Stimulated activated CD8-positive, alpha-beta memory T cell treated with anti-CD3 and anti-CD28 coated beads, Interleukin-15, amount 100 ng/mL, for 1 hour (primary cell): Measurements from ENCODE around the gene TAL2.

ENCODE experiments used
- DNase-seq: peaks from one replicate; pipeline ENCODE4 v3.0.0-alpha.2; 2020; ENCODE audit warnings: low read depth

TAL2 gene

GRCh38 chr9:105662184-105663104 lies at the start of gene TAL2:
Gene TAL2 (plus strand): TSS chr9:105662457. CDS start chr9:105662497, 40 bp downstream.
- DNase-seq, result no peak

DNA sequence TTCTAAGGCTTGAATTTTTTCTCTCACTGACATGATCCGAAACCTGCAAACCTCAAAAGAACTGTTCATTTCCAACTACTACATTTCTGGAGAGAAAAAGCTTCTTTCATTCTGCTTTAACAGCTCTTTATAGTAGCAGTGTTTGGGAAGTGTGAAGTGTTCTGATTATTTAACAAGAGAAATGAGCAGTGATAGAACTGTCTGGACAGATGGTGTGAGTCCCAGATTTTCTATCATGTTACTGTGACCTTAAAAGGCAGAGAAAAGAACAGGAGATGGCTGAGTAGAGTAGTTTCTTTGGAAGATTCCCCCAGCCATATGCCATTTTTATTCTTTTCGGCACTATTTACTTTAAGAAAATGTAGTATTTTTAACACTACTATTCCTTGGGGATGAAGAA lies 41.3 kb upstream of the TAL2 start:
- DNase-seq, result no peak

- DNase-seq, result no peak
Observed at GRCh38 chr9:105625088-105625487, 37.2 kb upstream of the TAL2 start.

GRCh38 chr9:105632807-105633206 lies 29.4 kb upstream of the TAL2 start:
- DNase-seq, result no peak

- no peak for DNase-seq
Observed at GRCh38 chr9:105633411-105633810, 28.8 kb upstream of the TAL2 start.

DNA sequence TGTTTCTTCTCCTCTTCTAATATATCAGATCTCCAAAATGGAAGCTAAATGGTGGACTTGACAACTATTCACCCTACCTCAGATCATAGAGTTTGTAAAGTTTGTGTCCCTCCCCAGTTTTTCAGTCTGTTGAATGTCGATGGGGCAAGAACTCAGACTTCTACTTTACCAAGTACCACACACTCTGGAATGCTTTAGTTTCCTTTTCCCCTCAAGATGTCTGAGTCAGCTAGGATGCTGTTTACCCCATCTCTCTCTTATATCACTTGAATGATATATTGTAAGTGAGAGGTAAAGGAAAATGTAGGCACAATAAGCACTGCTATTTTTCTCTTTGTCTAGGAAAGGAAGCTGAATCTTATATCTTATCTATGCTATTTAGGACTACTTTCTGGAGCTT lies 25.9 kb upstream of the TAL2 start:
- DNase-seq, result no peak

- no peak for DNase-seq
Observed at GRCh38 chr9:105637787-105638395, 24.4 kb upstream of the TAL2 start.

DNA sequence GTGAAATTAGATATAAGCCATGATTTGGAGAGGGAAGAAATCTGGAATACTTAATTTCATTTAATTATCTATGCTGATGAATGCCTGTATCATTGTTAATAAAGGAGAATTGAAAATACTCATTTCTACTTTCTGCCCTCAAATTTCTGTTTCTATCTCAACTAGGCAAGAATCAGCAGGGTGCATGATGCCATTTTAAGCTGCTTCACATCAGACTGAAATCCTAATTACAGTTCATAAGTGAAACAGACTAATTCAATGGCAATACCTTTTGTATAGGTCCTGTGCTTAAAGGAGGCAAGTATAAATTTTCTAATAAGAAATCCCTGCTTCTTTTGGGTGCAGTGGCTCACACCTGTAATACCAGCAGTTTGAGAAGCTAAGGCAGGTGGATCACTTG lies 22.3 kb upstream of the TAL2 start:
- no peak for DNase-seq

GRCh38 chr9:105643795-105644194 lies 18.5 kb upstream of the TAL2 start:
- no peak for DNase-seq

- no peak for DNase-seq
Observed at GRCh38 chr9:105646879-105647594, 15.2 kb upstream of the TAL2 start.

- DNase-seq, result no peak
Observed at GRCh38 chr9:105647595-105648349, 14.5 kb upstream of the TAL2 start.

GRCh38 chr9:105651806-105652205 lies 10.5 kb upstream of the TAL2 start:
- no peak for DNase-seq

GRCh38 chr9:105656131-105656921 lies 5.9 kb upstream of the TAL2 start:
- DNase-seq, result no peak

- DNase-seq, result no peak
Observed at GRCh38 chr9:105658351-105658750, 3.9 kb upstream of the TAL2 start.

DNA sequence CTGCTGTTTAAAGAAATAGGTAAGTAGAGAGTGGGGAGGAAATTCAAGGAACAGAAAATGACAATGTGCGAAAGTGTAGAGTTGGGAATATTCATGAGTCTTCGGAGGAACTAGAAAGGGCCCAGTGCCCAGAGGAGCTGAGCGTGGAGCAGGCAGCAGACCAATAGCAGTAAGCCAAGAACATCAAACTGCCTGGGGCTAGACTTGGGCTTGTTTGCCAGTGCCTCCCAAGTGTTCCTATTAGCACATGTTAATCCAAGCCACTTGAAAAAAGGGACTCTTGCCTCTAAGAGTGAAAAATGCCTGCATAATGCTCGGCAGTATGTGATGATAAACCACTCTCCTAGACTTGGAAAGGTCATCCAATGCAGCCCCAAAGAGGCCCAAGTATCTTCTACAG lies 1.2 kb upstream of the TAL2 start:
- DNase-seq, result no peak

- DNase-seq, result no peak
Observed at GRCh38 chr9:105663914-105664313, 1.7 kb downstream of the TAL2 start.

GRCh38 chr9:105667867-105668266 lies 5.6 kb downstream of the TAL2 start:
- DNase-seq, result no peak

GRCh38 chr9:105670315-105670714 lies 8.1 kb downstream of the TAL2 start:
- no peak for DNase-seq

DNA sequence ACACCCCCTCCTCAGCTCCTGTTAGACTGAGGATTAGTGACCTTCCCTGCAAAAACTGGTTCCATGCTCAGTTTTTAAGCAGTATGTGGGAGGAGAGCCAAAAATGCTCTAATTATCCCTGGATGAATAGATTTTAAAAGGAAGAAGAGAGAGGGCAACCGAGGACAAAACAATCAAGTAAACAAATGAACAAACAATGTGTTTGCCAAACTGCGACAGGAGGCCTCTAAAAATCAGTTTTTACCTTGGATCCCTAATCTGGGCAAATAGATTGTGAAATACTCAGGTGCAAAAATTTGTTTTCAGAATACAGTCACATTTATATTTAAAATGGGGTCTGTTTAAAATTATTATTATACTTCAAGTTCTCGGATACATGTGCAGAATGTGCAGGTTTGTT lies 8.5 kb downstream of the TAL2 start:
- DNase-seq, result no peak

GRCh38 chr9:105672711-105673234 lies 10.5 kb downstream of the TAL2 start:
- no peak for DNase-seq

DNA sequence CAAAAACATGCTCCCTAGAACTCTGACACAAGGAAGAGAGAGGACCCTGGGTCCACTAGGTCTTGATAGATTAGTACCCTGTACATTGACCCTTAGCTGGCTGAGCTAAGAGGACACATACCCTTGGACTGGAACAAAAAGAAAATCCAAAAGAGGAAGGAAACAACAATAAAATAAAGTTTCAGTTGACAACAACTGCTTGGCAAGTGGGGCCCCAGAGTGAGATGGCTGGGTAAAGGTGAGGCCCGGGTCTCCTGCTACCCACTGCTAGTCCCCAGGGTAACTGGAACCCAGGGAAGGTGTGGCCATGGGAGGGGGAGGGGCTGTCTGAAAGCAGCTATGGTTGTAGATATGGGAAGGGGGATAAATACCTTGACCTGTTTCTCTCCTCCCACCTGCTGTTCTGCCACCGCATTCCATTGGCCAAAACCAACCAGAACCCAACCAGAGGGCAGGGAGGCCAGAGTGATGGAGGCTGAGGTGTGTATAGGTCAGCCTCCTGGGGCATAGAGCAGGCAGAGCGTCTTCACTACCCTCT lies 11.7 kb downstream of the TAL2 start:
- no peak for DNase-seq
